HG03095 (cell line): ENCODE data around the gene CYP2D6.
"Not testable (repeated sequence)": the region's sequence is repeated elsewhere in the genome, so short reads cannot be mapped to it uniquely, and the experiment has no call there.

ENCODE experiments used
- ATAC-seq: cut with Tn5 transposase; IDR thresholded peaks from one replicate; pipeline ENCODE4 v1.9.1; 2021; ENCODE audit warnings: moderate library complexity; ENCODE audit not compliant: unreplicated experiment

Gene CYP2D6

DNA sequence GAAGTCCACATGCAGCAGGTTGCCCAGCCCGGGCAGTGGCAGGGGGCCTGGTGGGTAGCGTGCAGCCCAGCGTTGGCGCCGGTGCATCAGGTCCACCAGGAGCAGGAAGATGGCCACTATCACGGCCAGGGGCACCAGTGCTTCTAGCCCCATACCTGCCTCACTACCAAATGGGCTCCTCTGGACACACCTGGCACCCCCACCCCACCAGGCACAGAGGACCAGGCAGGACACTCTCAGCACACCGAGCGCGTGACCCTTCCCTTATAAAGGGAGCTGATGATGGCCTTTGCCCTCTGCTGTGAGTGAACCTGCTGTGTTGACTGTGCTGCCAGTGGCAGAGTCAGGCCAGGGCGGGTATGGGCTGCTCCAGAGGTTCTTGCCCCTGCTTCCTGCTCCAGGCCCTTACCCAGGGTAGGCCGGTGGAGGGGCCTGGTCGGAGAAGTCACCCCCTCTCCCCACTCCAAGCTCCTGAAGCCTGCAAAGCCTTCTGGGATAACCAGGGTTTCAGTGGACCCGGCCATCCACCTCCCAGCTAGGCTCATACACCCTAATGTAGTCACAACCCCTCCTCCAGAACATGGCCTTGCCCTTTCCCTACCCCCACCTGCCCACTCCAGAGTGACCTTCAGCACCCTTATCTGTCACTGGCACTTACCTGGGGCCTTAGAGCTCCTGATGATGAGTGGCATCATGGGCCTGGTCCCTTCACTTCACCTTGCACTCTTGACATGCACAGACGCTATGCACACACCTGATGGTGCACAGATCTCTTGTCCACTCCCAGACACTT, at the start of gene CYP2D6:
TSS of gene CYP2D6 (minus strand) at position 172 of the 793 bp plus-strand sequence. CDS start at position 153, 19 bp downstream.
- not testable (repeated sequence) for ATAC-seq

GRCh38 chr22:42179616-42180015, 49.0 kb upstream of the CYP2D6 start:
- ATAC-seq: no peak

DNA sequence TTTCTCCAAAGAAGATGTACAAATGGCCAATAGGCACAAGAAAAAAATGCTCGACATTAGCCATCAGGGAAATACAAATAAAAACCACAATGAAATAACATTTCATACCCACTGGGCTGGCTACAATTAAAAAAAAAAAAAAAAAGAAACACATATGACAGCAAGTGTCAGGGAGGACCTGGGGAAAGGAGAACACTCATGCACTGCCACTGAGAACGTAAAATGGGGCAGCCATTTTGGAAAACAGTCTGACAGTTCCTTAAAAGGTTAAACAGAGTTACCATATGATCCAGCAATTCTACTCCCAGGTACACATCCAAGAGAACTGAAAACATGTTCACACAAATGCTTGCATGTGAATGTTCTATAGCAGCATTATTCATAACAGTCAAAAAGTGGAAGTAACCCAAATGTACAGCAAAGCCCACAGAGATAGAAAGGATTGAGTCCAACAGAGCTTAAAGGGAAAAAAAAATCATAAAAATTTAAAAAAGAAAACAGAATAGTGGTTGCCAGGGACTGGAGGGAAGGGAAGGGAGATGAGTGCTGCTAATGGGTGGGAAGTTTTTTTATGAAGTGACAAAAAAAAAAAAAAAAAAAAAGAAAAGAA, 48.4 kb upstream of the CYP2D6 start:
- no peak for ATAC-seq

GRCh38 chr22:42177891-42178336, 47.3 kb upstream of the CYP2D6 start:
- no peak for ATAC-seq

- no peak for ATAC-seq
Measured at GRCh38 chr22:42176255-42176915, 45.8 kb upstream of the CYP2D6 start.

- ATAC-seq: no peak
Measured at GRCh38 chr22:42174062-42174461, 43.5 kb upstream of the CYP2D6 start.

GRCh38 chr22:42173183-42173926, 42.7 kb upstream of the CYP2D6 start:
- no peak for ATAC-seq

- ATAC-seq: no peak
Measured at GRCh38 chr22:42172773-42173172, 42.2 kb upstream of the CYP2D6 start.

DNA sequence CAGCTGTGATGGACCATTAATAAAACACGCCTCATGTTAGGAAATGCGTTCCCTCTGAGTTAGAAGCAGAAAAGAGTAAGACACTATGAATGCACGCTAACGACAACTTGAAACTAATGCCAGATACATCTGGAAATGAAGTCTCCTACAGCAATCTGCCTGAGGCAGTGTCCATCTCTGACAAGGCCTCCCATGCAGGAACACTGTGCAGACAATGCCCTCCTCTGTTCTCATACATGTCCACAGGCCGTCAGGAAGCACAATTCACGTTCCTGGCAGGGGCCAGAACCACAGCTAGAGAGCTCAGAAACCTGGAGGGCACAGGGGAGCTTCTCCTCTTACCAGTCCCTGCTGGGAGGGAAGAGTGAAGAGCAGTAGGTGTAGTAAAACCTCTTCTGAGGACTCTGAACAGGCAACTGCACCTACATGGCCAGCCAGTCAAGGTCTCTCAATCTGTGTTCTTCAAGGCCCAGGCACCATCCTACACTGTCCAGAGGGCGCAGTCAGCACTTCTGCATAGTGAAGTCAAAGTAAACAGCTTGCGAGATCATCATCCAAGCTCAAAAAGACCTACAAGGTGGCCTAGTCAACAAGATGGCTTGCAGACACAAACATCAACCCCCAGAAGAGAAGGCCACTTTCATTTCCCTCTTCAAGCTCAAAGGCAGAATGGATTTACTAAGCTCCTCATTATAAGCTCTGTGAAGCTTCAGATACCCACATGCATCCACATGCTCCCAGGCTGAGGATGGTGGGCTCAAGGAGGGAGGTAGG, 41.5 kb upstream of the CYP2D6 start:
- ATAC-seq: no peak

- no peak for ATAC-seq
Measured at GRCh38 chr22:42171417-42171816, 40.8 kb upstream of the CYP2D6 start.

- no peak for ATAC-seq
Measured at GRCh38 chr22:42170946-42171345, 40.3 kb upstream of the CYP2D6 start.

DNA sequence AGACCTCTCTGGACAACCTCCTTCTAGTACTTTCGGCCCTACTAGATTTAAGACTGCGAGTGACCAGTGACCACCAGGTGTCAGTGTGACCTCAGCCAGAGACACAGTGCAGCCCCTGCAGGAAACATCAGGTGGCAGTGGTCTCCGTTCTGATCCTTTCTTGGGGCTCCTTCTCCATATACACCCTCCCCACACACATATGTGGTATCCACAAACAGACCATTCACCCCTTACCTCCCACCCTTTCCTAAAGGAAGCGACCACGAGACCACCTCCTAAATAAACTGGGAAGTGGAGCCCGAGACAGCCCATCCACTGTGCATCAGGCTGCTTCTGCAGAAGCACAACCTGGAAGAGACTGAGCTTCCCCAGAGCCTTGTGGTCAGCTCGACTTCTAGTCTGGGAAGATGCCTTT, 38.5 kb upstream of the CYP2D6 start:
- ATAC-seq: no peak

DNA sequence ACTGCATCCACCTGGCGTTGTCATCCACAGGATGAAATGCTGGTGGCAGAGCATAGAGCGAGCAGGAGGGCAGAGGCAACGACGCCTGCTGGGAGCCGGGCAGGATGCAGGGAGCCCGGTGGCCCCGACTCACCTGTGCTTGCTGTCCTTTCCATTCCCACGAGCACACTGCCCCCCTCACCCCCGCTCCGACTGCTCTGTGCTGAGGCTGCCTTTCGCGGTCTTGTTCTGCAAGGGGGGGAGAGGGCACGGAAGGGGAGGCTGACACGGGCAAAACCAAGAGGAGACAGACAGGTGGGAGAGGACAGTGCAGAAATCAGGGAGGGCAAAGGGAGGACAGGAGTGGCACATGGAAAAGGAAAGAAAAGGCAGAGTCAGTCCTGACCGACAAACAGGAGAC, 37.9 kb upstream of the CYP2D6 start:
- ATAC-seq: no peak

- ATAC-seq: no peak
Measured at GRCh38 chr22:42167066-42167465, 36.5 kb upstream of the CYP2D6 start.

GRCh38 chr22:42164901-42165300, 34.3 kb upstream of the CYP2D6 start:
- ATAC-seq: no peak

- ATAC-seq: no peak
Measured at GRCh38 chr22:42163515-42163914, 32.9 kb upstream of the CYP2D6 start.

DNA sequence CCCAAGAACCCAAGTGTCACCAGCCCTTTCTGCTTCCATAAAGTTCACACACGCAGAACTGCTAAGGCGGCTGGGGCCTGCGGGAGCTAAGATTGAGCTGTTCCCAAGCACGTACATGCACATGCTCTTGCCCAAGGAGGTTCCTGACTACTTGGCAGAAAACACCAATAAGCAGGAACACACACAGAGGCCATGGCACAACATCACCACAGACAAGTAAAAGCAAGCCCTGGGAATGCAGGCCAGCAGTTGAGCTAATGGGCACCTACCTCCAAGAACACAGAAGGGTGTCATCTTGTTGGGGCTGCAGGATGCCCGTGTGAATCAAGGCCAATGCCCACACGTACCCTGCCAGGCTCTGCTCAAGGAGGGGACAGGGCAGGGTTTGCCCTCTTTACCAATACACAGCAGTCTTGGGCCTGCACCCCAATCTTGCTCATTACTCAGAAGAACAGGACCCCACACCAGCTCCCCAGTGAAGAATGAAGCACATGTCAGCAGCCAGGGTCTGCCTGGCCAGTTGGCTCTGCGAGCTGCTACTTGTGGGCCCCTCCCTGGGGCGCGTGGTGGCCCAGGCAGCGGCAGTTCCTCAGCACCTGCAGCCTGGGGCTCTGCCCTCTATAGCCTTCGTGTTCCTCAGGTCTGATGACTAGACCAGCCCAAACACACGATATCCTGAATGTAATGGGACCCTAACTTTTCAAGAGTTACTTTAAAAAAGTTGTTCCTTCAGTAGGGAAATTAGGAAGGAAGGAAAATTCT, 32.3 kb upstream of the CYP2D6 start:
- ATAC-seq: no peak

- ATAC-seq: no peak
Measured at GRCh38 chr22:42160830-42161696, 30.5 kb upstream of the CYP2D6 start.

DNA sequence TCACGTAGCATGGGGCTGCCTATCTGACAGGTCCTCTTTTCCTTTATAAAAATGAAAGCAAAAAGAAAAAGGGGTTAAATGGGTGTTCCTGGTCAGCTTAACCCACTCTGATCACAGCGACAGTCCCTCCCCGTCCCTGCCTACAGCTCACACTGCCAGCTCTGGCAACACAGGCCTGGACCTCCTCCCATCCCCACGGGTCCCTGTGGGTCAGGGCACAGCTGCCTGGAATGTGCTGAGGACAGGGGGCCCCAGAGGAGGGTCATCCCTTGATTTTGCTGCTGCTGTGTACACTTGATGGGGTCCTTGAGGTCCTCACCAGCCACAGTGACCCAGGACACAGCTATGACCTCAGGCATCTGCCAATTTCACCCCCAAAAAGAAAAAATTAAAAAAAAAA, 29.6 kb upstream of the CYP2D6 start:
- no peak for ATAC-seq
